ENCODE results near the gene BLOC1S2. TPM values are rescaled to one million over a fixed set of nuclear protein-coding genes. Genes with fewer than 3 reads are reported as not detected.

BLOC1S2 gene
- polyA plus RNA-seq, 1 donor from 2014 or later, result 299 TPM

DNA sequence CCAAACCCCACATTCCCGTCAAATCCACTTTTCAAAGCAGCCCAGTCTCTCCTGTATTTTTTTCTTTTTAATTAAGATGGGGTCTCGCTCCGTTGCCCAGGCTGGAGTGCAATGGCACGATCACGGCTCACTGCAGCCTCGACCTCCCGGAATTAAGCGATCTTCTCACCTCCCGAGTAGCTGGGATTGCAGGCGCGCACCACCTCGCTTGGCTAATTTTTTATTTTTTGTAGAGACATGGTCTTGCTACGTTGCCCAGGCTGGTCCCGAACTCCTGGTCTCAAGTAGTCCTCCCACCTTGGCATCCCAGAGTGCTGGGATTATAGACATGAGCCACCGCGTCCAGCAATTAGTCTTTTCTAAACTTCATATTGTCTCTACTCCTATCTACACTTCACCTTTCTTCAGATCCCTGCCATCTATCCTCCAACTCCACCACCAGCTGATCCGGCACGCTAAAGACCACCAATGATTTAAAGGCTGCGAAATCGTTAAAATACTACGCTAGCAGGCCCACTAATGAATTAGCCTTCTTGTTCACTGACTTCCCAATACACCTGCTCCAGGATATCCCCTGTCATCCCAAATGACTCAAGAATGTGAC, 56.6 kb downstream of the BLOC1S2 start:
- Histone ChIP-seq H3K27ac (ENCODE audit: low read length) (peak overlapping the region; percentile 82), H3K9me2 (ENCODE audit: insufficient read depth, low read length) (no peaks in the 10 kb centered on the region), H3K4me2 (ENCODE audit: low read length) (peak overlapping the region; percentile 41)

DNA sequence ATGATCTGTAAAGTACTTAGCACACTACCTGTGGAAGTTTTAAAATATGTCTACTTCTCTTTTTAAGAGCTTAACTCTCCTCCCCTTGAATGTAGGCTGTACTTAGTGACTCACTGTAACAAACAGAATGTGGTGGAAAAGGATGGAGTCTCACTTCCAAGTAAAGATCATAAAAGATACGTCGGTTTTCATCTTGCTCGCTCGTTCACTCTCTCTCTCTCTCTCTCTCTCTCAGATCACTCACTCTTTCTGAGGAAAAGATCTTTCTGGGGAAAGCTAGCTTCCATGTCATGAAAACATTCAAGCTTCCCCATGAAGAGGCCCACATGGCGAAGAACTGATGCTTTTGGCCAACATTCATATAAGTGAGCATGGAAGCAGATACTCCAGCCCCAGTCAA, 62.6 kb downstream of the BLOC1S2 start:
- H3K36me3 ChIP-seq (ENCODE audit: insufficient read depth, low read length), result peaks cover 9% of the 10 kb centered on the region
- H2AFZ ChIP-seq (ENCODE audit: low read depth, low read length), result no peak overlapping the region
- TF ChIP-seq EZH2 (IDR thresholded peaks at IDR 0.05; ENCODE audit: borderline replicate concordance, insufficient read depth, low read length, poor library complexity, severe bottlenecking) (no peak), RAD21 (conservative IDR thresholded peaks at IDR 0.05) (no peak)
- TF ChIP-seq, protein P1, sequence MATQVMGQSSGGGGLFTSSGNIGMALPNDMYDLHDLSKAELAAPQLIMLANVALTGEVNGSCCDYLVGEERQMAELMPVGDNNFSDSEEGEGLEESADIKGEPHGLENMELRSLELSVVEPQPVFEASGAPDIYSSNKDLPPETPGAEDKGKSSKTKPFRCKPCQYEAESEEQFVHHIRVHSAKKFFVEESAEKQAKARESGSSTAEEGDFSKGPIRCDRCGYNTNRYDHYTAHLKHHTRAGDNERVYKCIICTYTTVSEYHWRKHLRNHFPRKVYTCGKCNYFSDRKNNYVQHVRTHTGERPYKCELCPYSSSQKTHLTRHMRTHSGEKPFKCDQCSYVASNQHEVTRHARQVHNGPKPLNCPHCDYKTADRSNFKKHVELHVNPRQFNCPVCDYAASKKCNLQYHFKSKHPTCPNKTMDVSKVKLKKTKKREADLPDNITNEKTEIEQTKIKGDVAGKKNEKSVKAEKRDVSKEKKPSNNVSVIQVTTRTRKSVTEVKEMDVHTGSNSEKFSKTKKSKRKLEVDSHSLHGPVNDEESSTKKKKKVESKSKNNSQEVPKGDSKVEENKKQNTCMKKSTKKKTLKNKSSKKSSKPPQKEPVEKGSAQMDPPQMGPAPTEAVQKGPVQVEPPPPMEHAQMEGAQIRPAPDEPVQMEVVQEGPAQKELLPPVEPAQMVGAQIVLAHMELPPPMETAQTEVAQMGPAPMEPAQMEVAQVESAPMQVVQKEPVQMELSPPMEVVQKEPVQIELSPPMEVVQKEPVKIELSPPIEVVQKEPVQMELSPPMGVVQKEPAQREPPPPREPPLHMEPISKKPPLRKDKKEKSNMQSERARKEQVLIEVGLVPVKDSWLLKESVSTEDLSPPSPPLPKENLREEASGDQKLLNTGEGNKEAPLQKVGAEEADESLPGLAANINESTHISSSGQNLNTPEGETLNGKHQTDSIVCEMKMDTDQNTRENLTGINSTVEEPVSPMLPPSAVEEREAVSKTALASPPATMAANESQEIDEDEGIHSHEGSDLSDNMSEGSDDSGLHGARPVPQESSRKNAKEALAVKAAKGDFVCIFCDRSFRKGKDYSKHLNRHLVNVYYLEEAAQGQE (IDR thresholded peaks at IDR 0.05; ENCODE audit: borderline replicate concordance), result no peak
- TF ChIP-seq, protein P2, sequence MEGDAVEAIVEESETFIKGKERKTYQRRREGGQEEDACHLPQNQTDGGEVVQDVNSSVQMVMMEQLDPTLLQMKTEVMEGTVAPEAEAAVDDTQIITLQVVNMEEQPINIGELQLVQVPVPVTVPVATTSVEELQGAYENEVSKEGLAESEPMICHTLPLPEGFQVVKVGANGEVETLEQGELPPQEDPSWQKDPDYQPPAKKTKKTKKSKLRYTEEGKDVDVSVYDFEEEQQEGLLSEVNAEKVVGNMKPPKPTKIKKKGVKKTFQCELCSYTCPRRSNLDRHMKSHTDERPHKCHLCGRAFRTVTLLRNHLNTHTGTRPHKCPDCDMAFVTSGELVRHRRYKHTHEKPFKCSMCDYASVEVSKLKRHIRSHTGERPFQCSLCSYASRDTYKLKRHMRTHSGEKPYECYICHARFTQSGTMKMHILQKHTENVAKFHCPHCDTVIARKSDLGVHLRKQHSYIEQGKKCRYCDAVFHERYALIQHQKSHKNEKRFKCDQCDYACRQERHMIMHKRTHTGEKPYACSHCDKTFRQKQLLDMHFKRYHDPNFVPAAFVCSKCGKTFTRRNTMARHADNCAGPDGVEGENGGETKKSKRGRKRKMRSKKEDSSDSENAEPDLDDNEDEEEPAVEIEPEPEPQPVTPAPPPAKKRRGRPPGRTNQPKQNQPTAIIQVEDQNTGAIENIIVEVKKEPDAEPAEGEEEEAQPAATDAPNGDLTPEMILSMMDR (IDR thresholded peaks at IDR 0.05; ENCODE audit: poor library complexity, severe bottlenecking), result no peak
- H3K79me2 ChIP-seq (replicated peaks; ENCODE audit: insufficient read depth, low read length), result peaks cover 36% of the 10 kb centered on the region
- H3K9me3 ChIP-seq (ENCODE audit: low read length), result no peaks in the 10 kb centered on the region
- H3K27ac ChIP-seq (ENCODE audit: low read length), result no peak overlapping the region
- H4K20me1 ChIP-seq (ENCODE audit: insufficient read depth), result no peaks in the 10 kb centered on the region
- H3K27me3 ChIP-seq (ENCODE audit: insufficient read depth, low read depth, low read length), result no peaks in the 10 kb centered on the region
- no peaks in the 10 kb centered on the region for H3F3A ChIP-seq (ENCODE audit: insufficient read depth, low read length, poor library complexity, severe bottlenecking)
- no peak overlapping the region for H3K4me2 ChIP-seq (ENCODE audit: low read length)
- no peak overlapping the region for H3K9ac ChIP-seq (ENCODE audit: low read length)
- H3K4me3 ChIP-seq (ENCODE audit: low read length), result no peak overlapping the region
- no peaks in the 10 kb centered on the region for H3K9me2 ChIP-seq (ENCODE audit: insufficient read depth, low read length)

More for the DNA sequence above, 56.6 kb downstream of the BLOC1S2 start:
- Histone ChIP-seq H2AFZ (ENCODE audit: low read depth, low read length) (peak overlapping the region; percentile 88), H3K27me3 (ENCODE audit: insufficient read depth, low read depth, low read length) (no peaks in the 10 kb centered on the region), H3K9ac (ENCODE audit: low read length) (peak overlapping the region; percentile 91), H3K9me3 (ENCODE audit: low read length) (no peaks in the 10 kb centered on the region), H3K4me3 (ENCODE audit: low read length) (peak overlapping the region; percentile 91), H3F3A (ENCODE audit: insufficient read depth, low read length, poor library complexity, severe bottlenecking) (no peaks in the 10 kb centered on the region), H4K20me1 (ENCODE audit: insufficient read depth) (no peaks in the 10 kb centered on the region), H3K79me2 (replicated peaks; ENCODE audit: insufficient read depth, low read length) (peaks cover 41% of the 10 kb centered on the region), H3K36me3 (ENCODE audit: insufficient read depth, low read length) (no peaks in the 10 kb centered on the region)
- TF ChIP-seq POLR2AphosphoS5 (IDR thresholded peaks at IDR 0.05) (no peak), SMC3 (conservative IDR thresholded peaks at IDR 0.05; ENCODE audit: poor library complexity) (no peak), EP300 (conservative IDR thresholded peaks at IDR 0.05; ENCODE audit: poor library complexity, severe bottlenecking) (no peak), MXI1 (conservative IDR thresholded peaks at IDR 0.05; ENCODE audit: poor library complexity, severe bottlenecking) (no peak), TAF1 (IDR thresholded peaks at IDR 0.05; ENCODE audit: low read depth) (no peak), EZH2 (IDR thresholded peaks at IDR 0.05; ENCODE audit: borderline replicate concordance, insufficient read depth, low read length, poor library complexity, severe bottlenecking) (no peak), RAD21 (conservative IDR thresholded peaks at IDR 0.05) (no peak)
- TF ChIP-seq, protein P1 (IDR thresholded peaks at IDR 0.05; ENCODE audit: borderline replicate concordance), result no peak
- TF ChIP-seq, protein P2 (IDR thresholded peaks at IDR 0.05; ENCODE audit: poor library complexity, severe bottlenecking), result no peak

Data from neural cell (in vitro differentiated cells).